ENCODE measurements around the gene ITPRIP. TPM values are rescaled to one million over a fixed set of nuclear protein-coding genes. Genes with fewer than 3 reads are reported as not detected.

Gene ITPRIP
- polyA plus RNA-seq, 10 donors = 7.1 to 10.2 (median 8.8) TPM

DNA sequence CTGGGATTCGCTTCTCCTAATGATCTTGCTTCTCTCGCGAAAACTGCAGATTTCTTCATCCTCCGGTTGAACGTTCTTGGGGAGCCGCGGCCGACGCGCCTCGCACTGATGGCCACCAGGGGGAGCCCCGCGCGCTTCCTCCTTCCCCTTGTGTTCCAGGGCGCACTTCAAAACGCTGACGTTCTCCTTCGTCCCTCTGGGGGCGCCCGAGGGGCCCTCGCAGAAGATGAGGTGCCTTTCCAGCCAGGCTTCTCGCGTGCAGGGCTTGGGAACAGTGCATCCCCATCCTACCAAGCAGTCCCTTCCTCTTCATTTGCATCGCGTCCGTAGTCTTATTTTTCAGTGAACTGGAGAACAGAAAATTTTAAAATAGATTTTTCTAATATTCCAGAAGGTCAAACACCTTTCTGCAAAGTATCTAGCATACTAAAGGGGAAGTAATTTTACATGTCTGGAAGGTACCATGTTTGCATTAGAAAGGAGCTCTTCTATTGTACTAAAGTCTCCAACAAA is 46.8 kb downstream of the ITPRIP start:
- DNase-seq = peak; percentile 85 to 95 (median 93)

- no peak for DNase-seq
Measured at GRCh38 chr10:104288355-104288754, 49.9 kb downstream of the ITPRIP start.

GRCh38 chr10:104286939-104287338 is 51.3 kb downstream of the ITPRIP start:
- DNase-seq = no peak

DNA sequence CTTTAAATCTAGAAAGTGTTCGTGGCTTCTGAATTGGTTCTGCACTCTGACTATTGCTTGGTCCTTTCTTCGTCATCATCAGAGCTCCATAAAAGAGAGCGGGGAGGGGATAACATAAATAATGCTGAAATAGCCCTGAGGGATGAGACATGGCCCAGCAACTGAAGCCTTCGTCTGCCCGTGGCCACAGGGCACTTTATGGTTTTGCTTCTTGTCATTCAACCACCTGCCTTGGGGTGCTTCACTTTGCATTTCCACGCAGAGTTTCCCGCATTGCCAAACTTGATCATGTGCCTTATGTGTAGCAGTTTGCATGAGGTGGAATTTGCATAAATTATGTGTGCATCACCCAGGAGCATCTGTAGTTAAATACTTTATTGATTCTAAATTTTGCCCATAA is 53.4 kb downstream of the ITPRIP start:
- no peak for DNase-seq

- DNase-seq = no peak
Measured at GRCh38 chr10:104281694-104282093, 56.6 kb downstream of the ITPRIP start.

DNA sequence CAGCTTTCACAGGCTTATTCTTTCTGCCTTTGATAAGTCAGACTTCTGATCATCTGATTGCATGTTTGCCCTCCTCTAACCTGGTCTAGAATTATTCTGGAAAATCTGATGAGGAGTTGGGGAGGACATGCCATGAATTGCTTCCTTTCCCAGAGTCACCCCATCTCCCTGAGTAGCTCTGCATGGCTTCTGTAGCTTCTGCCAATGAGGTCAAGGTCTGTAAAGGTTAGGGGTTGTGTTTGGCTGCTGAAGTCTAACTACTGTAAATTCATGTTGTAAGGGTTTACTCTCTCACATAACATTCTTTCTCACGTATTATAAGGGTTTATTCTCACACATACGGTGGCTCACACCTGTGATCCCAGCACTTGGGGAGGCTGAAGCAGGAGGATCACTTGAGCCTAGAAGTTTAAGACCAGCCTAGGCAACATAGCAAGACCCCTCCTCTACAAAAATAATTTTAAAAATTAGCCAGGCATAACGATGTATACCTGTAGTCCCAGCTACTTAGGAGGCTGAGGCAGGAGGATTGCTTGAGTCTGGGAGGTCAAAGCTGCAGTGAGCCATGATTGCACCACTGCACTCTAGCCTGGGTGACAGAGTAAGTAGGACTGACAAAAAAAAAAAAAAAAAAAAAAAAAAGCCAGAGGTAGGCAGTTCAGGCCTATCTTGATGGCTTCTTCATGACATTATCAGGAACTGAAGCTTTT is 58.6 kb downstream of the ITPRIP start:
- no peak for DNase-seq

GRCh38 chr10:104277785-104278184 is 60.5 kb downstream of the ITPRIP start:
- DNase-seq = no peak

GRCh38 chr10:104276192-104276591 is 62.1 kb downstream of the ITPRIP start:
- DNase-seq = no peak

GRCh38 chr10:104274762-104275721 is 63.2 kb downstream of the ITPRIP start:
- peak in 1 of 3 donors; percentile 35 for DNase-seq

GRCh38 chr10:104273899-104274575 is 64.2 kb downstream of the ITPRIP start:
- DNase-seq = no peak

DNA sequence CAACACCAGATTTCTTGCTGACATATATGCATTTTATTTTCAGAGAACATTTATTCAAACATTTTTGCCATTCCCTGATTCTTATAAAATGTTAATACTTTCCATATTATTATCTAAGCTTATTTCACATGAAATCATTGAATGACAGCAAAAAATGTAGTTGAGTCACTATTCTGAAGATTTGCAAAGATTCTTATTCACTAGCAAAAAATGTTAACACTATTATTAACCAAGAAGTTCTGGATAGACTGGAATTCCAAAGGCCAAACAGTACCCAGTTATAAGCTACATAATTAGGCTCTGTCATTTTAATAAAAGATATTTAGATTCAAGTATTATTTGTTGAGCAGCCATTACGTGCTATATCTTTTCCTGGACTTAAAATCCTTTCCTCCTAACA is 65.0 kb downstream of the ITPRIP start:
- DNase-seq = no peak

- peak; percentile 98 to 99 (median 98) for DNase-seq
Measured at GRCh38 chr10:104268713-104269645, 69.3 kb downstream of the ITPRIP start, which contains the start of gene GSTO2. Gene GSTO2, plus strand, starts transcription at chr10:104269184. Its CDS starts 5,732 bp downstream, at chr10:104274916.

DNA sequence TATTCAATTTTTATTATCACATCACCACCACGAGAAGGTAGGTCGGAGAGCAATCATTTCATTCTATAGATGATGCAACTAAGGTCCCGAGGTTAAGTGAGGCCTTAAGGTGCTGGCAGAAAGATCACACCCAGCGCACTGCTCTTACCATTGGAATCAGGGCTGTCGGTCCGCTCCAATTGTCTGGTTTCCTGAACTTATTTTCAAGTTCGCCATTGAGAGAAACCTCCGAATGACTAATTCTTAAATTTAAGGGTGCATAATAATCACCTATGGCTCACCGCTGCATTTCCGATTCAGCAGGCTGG is 69.9 kb downstream of the ITPRIP start:
- DNase-seq = no peak

- DNase-seq = no peak
Measured at GRCh38 chr10:104267721-104268404, 70.4 kb downstream of the ITPRIP start.

GRCh38 chr10:104264783-104265182 is 73.5 kb downstream of the ITPRIP start:
- DNase-seq = no peak

DNA sequence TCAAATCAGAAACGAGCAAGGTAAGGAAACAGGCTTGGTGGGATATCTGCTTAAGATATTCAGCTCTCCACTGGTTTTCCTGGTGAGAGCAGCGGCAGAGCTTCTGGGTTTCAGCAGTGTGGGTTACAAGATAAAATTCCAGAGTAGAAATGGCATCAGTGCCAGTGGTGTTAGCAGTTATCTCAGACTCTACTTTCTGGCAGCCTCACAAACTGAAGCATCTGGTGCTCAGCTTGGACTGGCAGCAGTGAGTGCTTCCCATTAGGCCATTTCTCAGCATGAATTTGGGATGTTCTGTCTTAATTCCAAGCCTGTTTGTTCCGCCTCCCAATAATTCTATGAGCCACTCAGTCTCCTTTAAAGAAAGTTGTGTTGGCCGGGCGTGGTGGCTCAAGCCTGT is 76.2 kb downstream of the ITPRIP start:
- DNase-seq = no peak

DNA sequence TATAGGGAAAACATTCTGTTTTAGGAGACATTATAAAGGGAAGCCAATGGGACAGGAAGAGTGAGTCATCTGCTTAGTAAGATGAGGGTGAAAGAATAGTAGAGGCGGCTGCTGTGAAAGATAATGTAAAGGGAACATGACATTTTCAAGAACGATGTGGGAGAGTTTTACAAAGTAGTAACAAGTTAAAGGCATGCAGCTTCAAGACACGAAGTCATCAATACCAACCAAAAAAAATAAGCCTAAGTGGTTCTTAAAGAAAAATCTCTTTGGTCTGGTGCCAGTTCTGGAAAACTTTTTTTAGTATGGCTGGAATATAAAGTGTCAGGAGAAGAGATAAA is 77.5 kb downstream of the ITPRIP start:
- DNase-seq = no peak

DNA sequence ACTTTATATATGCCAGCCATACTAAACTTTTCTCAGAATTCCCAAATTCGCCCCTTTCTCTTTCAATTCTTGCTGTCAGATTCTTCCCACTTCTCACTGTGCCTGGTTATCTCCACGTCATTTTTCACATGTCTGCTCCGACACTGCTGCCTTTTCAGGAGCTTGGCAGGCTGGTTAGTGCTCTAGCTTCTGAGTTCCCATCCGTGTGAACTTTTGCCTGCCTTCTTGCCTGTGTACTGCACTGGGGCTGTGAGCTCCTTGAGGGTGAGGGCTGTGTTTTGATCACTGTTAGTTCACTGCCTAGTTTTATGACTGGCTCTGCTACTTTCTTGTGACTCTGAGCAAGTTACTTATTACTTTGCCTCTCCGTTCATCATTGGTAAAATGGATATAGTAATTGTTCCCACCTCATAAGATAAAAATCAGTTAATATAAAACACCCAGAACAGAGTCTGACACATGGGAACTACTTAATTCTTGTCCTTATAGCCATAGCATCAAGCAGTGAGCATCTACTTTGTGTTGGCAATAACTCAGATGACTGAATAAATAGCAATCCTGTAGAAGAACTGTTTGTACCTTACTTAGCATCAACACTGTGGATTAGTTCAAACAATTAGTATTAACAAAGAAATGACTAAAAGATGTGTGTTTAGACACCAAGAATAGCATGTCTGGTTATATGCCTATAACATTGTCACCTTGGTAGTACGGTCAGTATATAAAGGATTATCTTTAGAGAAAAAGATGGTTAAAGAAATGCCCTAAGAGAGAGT is 78.1 kb downstream of the ITPRIP start:
- no peak for DNase-seq
